Measurements from ENCODE around the gene BAIAP3. TPM values are rescaled to one million over a fixed set of nuclear protein-coding genes. Genes with fewer than 3 reads are reported as not detected.

The BAIAP3 gene
- total and polyA plus RNA-seq, 4 donors: 4.5 to 46.6 (median 11.9) TPM

- no peaks in the 10 kb centered on the region for H3K9me3 ChIP-seq (ENCODE audit: control insufficient read depth in 4 of 4, insufficient read depth in 3 of 4, low read length in 3 of 4)
- 2 to 6% methylated on average over 37 to 49 of the region's 49 CpGs for WGBS, 2 donors
- no peak overlapping the region for H3K9ac ChIP-seq (ENCODE audit: insufficient read depth in 1 of 2, low read length in 2 of 2)
- H3K4me1 ChIP-seq (ENCODE audit: control insufficient read depth in 5 of 5, insufficient read depth in 5 of 5, low read length in 5 of 5): peaks cover 0 to 11% (median 0%) of the 10 kb centered on the region in 5 donors
- peaks cover 0 to 2% (median 0%) of the 10 kb centered on the region in 3 donors for H3K27me3 ChIP-seq (ENCODE audit: control insufficient read depth in 3 of 3, insufficient read depth in 3 of 3, low read length in 2 of 3)
- TF ChIP-seq CTCF (IDR thresholded peaks at IDR 0.05; ENCODE audit: control extremely low read depth, extremely low read depth): no peak
- ATAC-seq (ENCODE audit: insufficient read depth, low FRiP score) (peak; percentile 96), DNase-seq (peak; percentile 81 to 93 (median 89))
- peaks cover 0 to 3% (median 0%) of the 10 kb centered on the region in 4 donors for H3K36me3 ChIP-seq (ENCODE audit: control insufficient read depth in 4 of 4, insufficient read depth in 4 of 4, low read length in 4 of 4)
- no peak overlapping the region for H3K4me3 ChIP-seq
- no peak overlapping the region for H3K27ac ChIP-seq (ENCODE audit: low read depth in 1 of 2, low read length in 1 of 2)
Measured at GRCh38 chr16:1342526-1343427, 9.3 kb downstream of the BAIAP3 start.

- Histone ChIP-seq H3K9me3 (ENCODE audit: control insufficient read depth in 4 of 4, insufficient read depth in 3 of 4, low read length in 3 of 4) (no peaks in the 10 kb centered on the region), H3K9ac (ENCODE audit: insufficient read depth in 1 of 2, low read length in 2 of 2) (no peak overlapping the region), H3K4me3 (no peak overlapping the region), H3K4me1 (ENCODE audit: control insufficient read depth in 5 of 5, insufficient read depth in 5 of 5, low read length in 5 of 5) (peaks cover 0 to 11% (median 0%) of the 10 kb centered on the region in 5 donors), H3K27me3 (ENCODE audit: control insufficient read depth in 3 of 3, insufficient read depth in 3 of 3, low read length in 2 of 3) (peaks cover 0 to 2% (median 0%) of the 10 kb centered on the region in 3 donors), H3K36me3 (ENCODE audit: control insufficient read depth in 4 of 4, insufficient read depth in 4 of 4, low read length in 4 of 4) (peaks cover 0 to 10% (median under 1%) of the 10 kb centered on the region in 4 donors), H3K27ac (ENCODE audit: low read depth in 1 of 2, low read length in 1 of 2) (no peak overlapping the region)
- DNase-seq (no peak), ATAC-seq (ENCODE audit: insufficient read depth, low FRiP score) (no peak)
- 57 to 63% methylated on average over 42 to 44 of the region's 44 CpGs for WGBS, 2 donors
- no peak for TF ChIP-seq CTCF (IDR thresholded peaks at IDR 0.05; ENCODE audit: control extremely low read depth, extremely low read depth)
Measured at GRCh38 chr16:1343428-1344242, 10.2 kb downstream of the BAIAP3 start.

- no peak overlapping the region for H3K27ac ChIP-seq (ENCODE audit: low read depth in 1 of 2, low read length in 1 of 2)
- peaks cover 0 to 15% (median 3%) of the 10 kb centered on the region in 4 donors for H3K36me3 ChIP-seq (ENCODE audit: control insufficient read depth in 4 of 4, insufficient read depth in 4 of 4, low read length in 4 of 4)
- H3K4me1 ChIP-seq (ENCODE audit: control insufficient read depth in 5 of 5, insufficient read depth in 5 of 5, low read length in 5 of 5): peaks cover 0 to 11% (median 0%) of the 10 kb centered on the region in 5 donors
- H3K4me3 ChIP-seq: no peak overlapping the region
- no peaks in the 10 kb centered on the region for H3K9me3 ChIP-seq (ENCODE audit: control insufficient read depth in 4 of 4, insufficient read depth in 3 of 4, low read length in 3 of 4)
- DNase-seq (no peak), ATAC-seq (ENCODE audit: insufficient read depth, low FRiP score) (no peak)
- H3K9ac ChIP-seq (ENCODE audit: insufficient read depth in 1 of 2, low read length in 2 of 2): no peak overlapping the region
- WGBS, 2 donors: 89 to 91% methylated on average over 14 of the region's 14 CpGs
- peaks cover 0 to 2% (median 0%) of the 10 kb centered on the region in 3 donors for H3K27me3 ChIP-seq (ENCODE audit: control insufficient read depth in 3 of 3, insufficient read depth in 3 of 3, low read length in 2 of 3)
- no peak for TF ChIP-seq CTCF (IDR thresholded peaks at IDR 0.05; ENCODE audit: control extremely low read depth, extremely low read depth)
Measured at GRCh38 chr16:1344499-1344898, 11.1 kb downstream of the BAIAP3 start.
